HG03571 (cell line): ENCODE measurements around the gene ANKRD6.
A peak's percentile ranks its signal among the peaks of the same experiment; 100 is the strongest.
"Not testable (repeated sequence)": the region's sequence is repeated elsewhere in the genome, so short reads cannot be mapped to it uniquely, and the experiment has no call there.

ENCODE experiments used
- ATAC-seq: cut with Tn5 transposase; IDR thresholded peaks from one replicate; pipeline ENCODE4 v1.9.1; 2021; ENCODE audit not compliant: unreplicated experiment

The ANKRD6 gene

DNA sequence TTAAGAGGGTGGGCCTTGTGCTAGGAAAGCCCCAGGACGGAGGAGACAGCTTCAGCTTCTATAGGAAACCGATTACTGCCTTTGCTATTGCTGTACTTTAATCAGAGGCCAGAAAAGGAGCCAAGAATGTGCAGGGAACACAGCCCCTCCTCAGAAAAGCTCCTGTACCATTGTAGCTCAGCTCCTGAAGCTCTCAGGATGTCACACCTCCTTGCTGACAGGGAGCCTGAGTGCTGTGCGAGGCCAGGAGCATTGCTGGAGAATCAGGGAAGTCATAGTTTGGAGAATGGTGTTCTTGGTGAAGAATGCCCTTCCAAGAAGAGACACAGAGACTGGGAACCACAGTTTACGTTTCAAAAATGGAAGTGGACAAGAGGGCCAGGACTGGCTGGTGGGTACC lies 158.8 kb downstream of the ANKRD6 start:
- ATAC-seq: no peak

DNA sequence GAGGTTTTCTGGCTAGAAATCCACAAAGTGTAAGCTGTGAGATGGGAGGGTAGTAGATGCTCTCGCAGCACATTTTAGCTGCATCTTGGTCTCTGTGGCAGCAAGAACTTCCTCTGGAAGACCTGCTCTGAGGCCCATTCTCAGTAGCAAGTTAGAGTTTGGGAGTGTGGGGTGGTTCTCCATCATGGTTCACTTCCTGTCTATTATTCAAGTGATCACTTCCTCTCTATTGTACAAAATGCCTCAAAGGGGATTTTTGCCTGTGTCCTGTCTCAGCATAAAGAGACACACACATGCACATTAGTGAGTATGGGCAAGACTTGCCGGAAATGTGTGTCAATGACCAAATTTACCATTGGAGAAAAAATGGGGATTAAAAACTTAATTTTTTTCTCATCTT lies 163.1 kb downstream of the ANKRD6 start:
- peak; percentile 92 for ATAC-seq

- no peak for ATAC-seq
Observed at GRCh38 chr6:89596484-89596883, 163.5 kb downstream of the ANKRD6 start.

- no peak for ATAC-seq
Observed at GRCh38 chr6:89597372-89597771, 164.4 kb downstream of the ANKRD6 start.

DNA sequence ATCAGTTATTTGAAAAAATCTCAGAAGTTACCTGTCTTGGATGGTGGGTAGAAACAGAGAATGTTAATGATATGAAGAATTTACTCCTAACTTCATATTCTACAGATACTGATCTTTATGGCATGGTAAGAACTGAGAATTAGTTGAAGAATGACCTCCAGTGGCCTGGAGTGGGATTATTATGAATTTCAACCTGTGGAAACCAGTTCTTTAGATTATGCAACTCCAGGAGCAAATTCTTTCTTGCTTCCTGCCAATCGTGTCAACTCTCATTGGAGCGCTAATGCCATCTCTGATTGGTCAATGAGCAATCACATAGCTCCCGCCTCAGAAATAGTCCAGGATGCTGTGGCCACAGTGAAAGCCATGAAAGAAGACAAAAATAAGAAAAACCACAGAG lies 165.0 kb downstream of the ANKRD6 start:
- ATAC-seq: no peak

DNA sequence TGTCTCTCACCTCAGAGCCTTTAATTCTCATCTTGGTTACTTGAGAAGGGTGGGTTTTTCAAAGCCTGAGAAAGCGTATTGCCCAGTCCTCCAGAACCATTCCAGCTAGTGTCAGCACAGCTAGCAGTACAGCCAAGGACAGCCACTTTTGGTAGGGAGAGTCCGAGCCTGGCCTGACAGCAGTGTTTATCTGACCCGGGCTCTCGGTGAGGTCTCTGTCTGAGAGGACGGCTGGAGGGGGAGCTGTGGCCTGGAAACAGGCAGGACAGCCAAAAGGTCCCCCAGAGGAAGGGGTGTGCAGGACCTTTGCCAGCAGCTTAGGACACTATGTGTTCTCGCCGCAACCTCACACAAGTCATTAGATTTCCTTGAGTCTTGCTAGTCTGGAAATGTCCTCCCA lies 166.8 kb downstream of the ANKRD6 start:
- ATAC-seq: no peak

- ATAC-seq: no peak
Observed at GRCh38 chr6:89602166-89602565, 169.2 kb downstream of the ANKRD6 start.

DNA sequence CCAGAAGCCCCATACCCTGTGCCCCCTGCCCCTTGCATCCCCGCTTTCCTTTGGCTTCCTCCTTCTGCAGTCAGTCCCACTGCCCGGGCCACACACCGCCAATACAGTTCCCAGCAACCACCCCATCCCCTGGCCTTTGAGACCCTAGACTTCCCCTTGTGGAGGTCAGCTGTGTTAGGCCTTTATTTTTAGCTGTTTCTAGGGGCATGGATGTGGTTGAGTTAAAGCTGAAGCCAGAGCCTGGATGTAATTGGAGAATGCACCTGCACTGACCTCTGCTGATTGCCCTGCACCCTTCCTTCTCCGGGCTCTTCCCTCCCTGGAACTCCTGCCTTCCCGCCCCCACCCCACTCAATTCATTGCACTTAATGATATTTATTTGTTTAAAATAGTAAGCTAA lies 171.7 kb downstream of the ANKRD6 start:
- ATAC-seq: no peak

DNA sequence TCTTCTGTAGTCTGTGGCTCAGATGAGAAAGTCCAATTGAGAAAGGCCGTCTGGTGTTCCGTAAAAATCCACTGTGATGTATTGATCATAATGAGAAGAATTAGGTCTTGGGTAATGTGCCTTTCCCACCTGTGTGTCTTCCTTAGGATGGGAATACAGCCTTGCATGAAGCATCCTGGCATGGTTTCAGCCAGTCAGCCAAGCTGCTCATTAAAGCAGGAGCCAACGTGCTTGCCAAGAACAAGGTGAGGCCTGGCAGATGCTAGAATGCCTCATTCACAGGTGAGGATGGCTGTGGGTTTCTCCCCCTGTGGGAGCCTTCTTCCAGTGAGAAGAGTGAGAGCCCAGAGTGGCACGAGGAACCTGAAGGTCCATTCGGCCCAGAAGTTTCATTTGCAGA lies 172.9 kb downstream of the ANKRD6 start:
- no peak for ATAC-seq

DNA sequence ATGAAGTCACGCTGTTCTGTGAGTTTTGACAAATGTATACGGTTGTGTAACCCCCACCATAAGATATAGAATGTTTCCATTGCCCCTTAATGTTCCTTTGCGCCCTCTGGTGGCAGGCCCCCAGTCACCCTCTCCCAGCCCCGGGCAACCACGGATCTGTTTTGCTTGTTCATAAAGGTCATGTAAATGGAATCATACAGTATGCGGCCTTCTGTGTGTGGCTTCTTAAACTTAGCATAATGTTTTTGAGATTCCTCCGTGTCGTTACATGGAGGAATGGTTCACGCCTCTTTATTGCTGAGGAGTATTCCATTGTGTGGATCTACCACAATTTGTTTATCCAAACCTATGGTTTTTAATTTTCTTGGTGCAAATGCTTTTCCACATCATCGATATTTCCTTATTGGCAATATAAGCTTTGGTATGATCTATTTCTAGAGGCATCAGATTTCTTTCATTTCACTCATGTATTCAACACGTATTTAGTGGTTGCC lies 177.2 kb downstream of the ANKRD6 start:
- ATAC-seq: no peak

GRCh38 chr6:89611666-89612065 lies 178.7 kb downstream of the ANKRD6 start:
- no peak for ATAC-seq

DNA sequence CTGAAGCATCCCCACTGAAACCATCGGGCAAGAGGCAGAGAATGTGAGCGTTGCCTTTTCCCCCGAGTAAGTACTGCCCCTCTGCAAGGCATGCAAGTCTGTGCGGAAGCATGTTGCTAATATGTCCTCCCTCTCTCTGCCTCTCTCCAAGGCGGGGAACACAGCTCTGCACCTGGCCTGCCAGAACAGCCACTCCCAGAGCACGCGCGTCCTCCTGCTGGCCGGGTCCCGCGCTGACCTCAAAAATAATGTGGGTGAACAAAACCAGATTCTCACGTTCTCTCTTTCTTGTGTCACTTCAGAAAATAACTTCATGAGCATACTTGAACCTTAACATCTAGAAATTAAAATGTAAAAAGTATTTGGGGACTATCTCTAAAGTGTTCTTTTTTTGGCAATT lies 179.2 kb downstream of the ANKRD6 start:
- no peak for ATAC-seq

GRCh38 chr6:89613790-89614189 lies 180.8 kb downstream of the ANKRD6 start:
- no peak for ATAC-seq

DNA sequence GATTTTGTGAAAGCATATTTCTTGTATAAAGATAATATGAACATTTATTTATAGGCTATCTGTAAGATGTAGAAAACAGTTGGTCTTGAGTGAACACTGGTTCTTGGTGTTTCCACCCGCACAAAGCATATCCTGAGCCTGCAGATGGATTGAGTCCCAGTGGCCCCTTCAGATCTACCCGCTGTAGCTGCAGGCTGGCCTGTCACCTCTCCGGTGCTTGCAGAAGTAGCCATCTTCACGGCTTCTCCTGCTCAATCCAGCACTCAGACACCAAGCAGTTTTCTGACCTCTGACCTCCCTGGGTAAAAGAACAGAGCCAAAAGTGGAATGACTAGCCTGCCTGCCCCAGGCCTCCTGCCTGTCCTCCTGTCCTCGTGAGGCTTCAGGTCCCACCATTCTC lies 182.9 kb downstream of the ANKRD6 start:
- ATAC-seq: no peak

DNA sequence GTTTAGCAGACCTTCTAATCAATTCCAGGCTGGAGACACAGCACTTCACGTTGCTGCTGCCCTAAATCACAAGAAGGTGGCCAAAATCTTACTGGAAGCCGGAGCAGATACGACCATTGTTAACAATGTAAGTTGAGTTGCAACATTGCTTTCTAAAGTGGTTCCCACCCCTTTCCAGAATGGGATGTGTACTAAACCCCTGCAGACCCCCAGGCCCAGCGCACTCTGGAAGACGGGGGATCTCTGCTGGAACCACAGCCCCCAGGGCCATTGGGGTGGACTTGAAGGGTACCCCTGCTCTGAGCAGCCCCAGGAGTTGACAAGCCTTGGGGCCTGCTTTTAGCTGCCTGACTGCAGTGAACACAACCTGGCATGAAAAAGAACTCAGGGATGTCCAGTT lies 183.6 kb downstream of the ANKRD6 start:
- no peak for ATAC-seq

- no peak for ATAC-seq
Observed at GRCh38 chr6:89618026-89618425, 185.1 kb downstream of the ANKRD6 start.

- no peak for ATAC-seq
Observed at GRCh38 chr6:89619567-89619966, 186.6 kb downstream of the ANKRD6 start.

DNA sequence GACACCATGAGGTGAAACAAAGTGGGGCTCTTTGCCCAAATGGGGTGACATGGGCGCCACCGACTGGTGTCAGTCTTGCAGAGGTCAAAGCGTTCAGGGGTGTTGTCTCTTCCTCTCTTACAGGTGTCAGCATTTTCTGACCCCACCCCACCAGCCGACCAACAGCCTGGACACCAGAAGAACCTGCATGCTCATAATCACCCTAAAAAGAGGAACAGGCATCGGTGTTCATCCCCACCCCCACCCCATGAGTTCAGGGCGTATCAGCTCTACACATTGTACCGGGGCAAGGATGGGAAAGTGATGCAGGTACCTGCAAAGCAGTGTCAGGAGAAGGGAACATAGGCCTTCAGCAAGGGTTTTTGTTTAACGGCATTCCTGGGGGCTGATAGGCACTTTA lies 190.8 kb downstream of the ANKRD6 start:
- no peak for ATAC-seq

DNA sequence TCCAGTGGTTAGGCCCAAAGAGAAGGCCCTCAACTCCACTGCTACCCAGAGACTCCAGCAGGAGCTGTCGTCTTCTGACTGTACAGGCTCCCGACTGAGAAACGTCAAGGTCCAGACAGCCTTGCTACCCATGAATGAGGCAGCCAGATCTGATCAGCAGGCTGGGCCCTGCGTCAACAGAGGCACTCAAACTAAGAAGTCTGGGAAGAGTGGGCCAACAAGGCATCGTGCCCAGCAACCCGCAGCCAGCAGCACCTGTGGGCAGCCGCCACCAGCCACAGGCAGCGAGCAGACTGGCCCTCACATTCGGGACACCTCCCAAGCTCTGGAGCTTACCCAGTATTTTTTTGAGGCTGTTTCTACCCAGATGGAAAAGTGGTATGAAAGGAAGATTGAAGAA lies 197.5 kb downstream of the ANKRD6 start:
- no peak for ATAC-seq

DNA sequence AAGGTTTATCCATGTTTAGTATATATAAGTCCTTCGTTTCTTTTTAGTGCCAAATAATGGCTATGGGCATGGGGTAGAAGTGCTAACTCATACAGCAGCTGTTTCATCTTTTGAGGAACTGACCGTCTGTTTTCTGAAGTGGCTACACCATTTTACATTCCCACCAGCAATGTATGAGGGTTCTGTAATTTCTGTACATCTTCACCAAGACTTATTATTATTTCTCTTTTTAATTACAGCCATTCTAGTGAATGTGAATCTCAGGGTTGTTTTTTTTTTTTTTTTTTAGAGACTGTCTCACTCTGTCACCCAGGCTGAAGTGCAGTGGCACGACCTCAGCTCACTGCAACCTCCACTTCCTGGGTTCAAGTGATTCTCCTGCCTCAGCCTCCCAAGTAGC lies 203.5 kb downstream of the ANKRD6 start:
- ATAC-seq: not testable (repeated sequence)

DNA sequence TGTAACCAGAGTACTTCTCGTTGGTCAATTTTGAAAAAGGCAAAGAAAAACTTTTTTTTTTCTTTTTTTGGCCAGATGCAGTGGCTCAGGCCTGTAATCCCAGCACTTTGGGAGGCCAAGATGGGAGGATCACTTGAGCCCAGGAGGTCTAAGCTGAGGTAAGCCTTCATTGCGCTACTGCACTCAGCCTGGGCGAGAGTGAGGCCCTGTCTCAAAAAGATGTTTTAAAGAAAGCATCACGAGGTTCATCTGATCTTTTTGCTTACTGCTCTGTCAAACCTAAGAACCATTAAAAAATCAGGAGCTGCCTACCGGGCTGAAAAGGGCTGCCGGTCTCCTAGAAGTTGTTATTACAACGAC lies 205.0 kb downstream of the ANKRD6 start:
- no peak for ATAC-seq

- peak; percentile 99 for ATAC-seq
Observed at GRCh38 chr6:89638320-89639195, 205.6 kb downstream of the ANKRD6 start, which contains the start of gene LYRM2. Gene LYRM2 (minus strand): TSS chr6:89638747. CDS start chr6:89638716, 31 bp downstream.

DNA sequence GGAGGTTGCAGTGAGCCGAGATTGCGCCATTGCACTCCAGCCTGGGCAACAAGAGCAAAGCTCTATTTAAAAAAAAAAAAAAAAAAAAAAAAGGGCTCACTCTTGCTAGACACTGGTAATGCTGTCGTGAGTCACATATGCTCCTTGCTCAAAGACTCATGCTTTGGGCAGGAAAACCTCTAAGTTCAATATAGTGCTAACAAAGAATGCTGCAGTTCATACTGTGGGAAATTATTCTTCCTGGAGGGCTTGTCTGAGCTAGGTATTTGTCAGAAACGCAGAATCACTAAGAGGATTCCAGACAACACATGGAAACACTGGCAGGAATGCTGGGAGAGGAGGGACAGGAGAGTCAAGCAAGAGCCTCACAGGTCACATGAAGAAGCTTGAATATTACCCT lies 207.9 kb downstream of the ANKRD6 start:
- no peak for ATAC-seq
